HCT116 (cell line): ENCODE results near the gene AK4. TPM values are rescaled to one million over a fixed set of nuclear protein-coding genes. Genes with fewer than 3 reads are reported as not detected.

ENCODE experiments used
- ATAC-seq: fragments of 200-7000 bp; cut with Tn5 transposase; 2 replicates; pipeline ENCODE4 v1.9.1; 2020; ENCODE audit warnings: mild to moderate bottlenecking, moderate library complexity
- BruUV-seq: library from RNA; stranded (reverse); fragments of 400-500 nt; replicated peaks from 2 replicates; lab custom pipeline; 2021; lab: Mats Ljungman, UMichigan
- CTCF ChIA-PET: fragments of 300-600 bp; sonication (Branson Sonifier 250); formaldehyde crosslinking; loops from one replicate; lab custom pipeline; 2021; ENCODE audit warnings: antibody characterized with exemption; lab: Charles Lee
- POLR2A ChIA-PET: fragments of 300-600, 350-600 bp; sonication (Branson Sonifier 250); formaldehyde crosslinking; loops from one replicate; lab custom pipeline; 2021; ENCODE audit warnings: antibody characterized with exemption; lab: Charles Lee
- RAD21 ChIA-PET, 2 experiments: fragments of 300-600 bp; sonication (Branson Sonifier 250); formaldehyde crosslinking; loops; one replicate each; lab custom pipeline; 2023; ENCODE audit warnings: low total read pairs in 2 of 2; ENCODE audit not compliant: uncharacterized antibody in 2 of 2, unreplicated experiment in 2 of 2, low non-redundant PET in 1 of 2; lab: Charles Lee
- DNase-seq: peaks from one replicate; pipeline ENCODE4 v3.0.0-alpha.2; 2010; ENCODE audit warnings: low read depth, low spot score
- H2AFZ ChIP-seq: fragments of 200-600 bp; shearing (Covaris generic), sonication (generic); 2 replicates; pipeline ENCODE4 v1.6.1; 2017; ENCODE audit warnings: low read depth, mixed run types, mixed read lengths, antibody characterized with exemption, low read length; ENCODE audit not compliant: poor library complexity, severe bottlenecking
- H3K27ac ChIP-seq: 2 replicates; pipeline ENCODE4 v1.5.1; 2012; ENCODE audit warnings: low read depth, low read length
- H3K27me3 ChIP-seq: fragments of 200-600 bp; sonication (generic); 2 replicates; pipeline ENCODE4 v1.6.1; 2016; ENCODE audit warnings: mixed run types, low read length, mixed read lengths; ENCODE audit not compliant: insufficient read depth
- H3K36me3 ChIP-seq, 2 experiments: fragments of 200-500 bp in 1 of 2; fragments of 200-600 bp in 1 of 2; sonication (Bioruptor generic) in 1 of 2; sonication (generic) in 1 of 2; 2 replicates each; pipeline versions ENCODE4 v1.5.1 to v1.6.1; 2014 to 2016; ENCODE audit warnings: low read length in 2 of 2, inconsistent platforms in 1 of 2, mixed read lengths in 1 of 2, mixed run types in 1 of 2; ENCODE audit not compliant: insufficient read depth in 2 of 2, control insufficient read depth in 1 of 2
- H3K4me1 ChIP-seq, 2 experiments: fragments of 200-600 bp in 1 of 2; sonication (generic) in 1 of 2; 2 replicates each; pipeline versions ENCODE4 v1.5.1 to v1.6.1; 2012 to 2017; ENCODE audit warnings: low read length in 2 of 2, inconsistent platforms in 1 of 2, mild to moderate bottlenecking in 1 of 2, mixed read lengths in 1 of 2, mixed run types in 1 of 2, moderate library complexity in 1 of 2; ENCODE audit not compliant: insufficient read depth in 2 of 2, control insufficient read depth in 1 of 2
- H3K4me2 ChIP-seq: fragments of 200-600 bp; sonication (generic); 2 replicates; pipeline ENCODE4 v1.6.1; 2017; ENCODE audit warnings: mixed run types, low read length, mixed read lengths
- H3K4me3 ChIP-seq, 2 experiments: fragments of 200-600 bp in 1 of 2; sonication (generic) in 1 of 2; replicated peaks in 1 of 2; 2 replicates each; pipeline ENCODE4 v1.5.1; 2011 to 2016; ENCODE audit warnings: low read length in 2 of 2, control low read depth in 1 of 2, low read depth in 1 of 2, mild to moderate bottlenecking in 1 of 2, mixed read lengths in 1 of 2, mixed run types in 1 of 2
- H3K79me2 ChIP-seq: fragments of 200-600 bp; sonication (generic); 2 replicates; pipeline ENCODE4 v1.6.1; 2017; ENCODE audit warnings: mild to moderate bottlenecking, mixed run types, low read length, moderate library complexity, mixed read lengths; ENCODE audit not compliant: insufficient read depth
- H3K9ac ChIP-seq: fragments of 200-600 bp; sonication (generic); 2 replicates; pipeline ENCODE4 v1.6.1; 2016; ENCODE audit warnings: low read length, mixed read lengths
- H3K9me2 ChIP-seq: fragments of 200-600 bp; sonication (generic), shearing (Covaris generic); 2 replicates; pipeline ENCODE4 v1.6.1; 2017; ENCODE audit warnings: mixed run types, mild to moderate bottlenecking, moderate library complexity; ENCODE audit not compliant: insufficient read depth
- H3K9me3 ChIP-seq, 2 experiments: fragments of 200-500 bp in 1 of 2; fragments of 200-600 bp in 1 of 2; sonication (Bioruptor generic) in 1 of 2; sonication (generic) in 1 of 2; 2 replicates each; pipeline ENCODE4 v1.6.1; 2014 to 2017; ENCODE audit warnings: low read length in 2 of 2, mixed read lengths in 2 of 2, inconsistent platforms in 1 of 2, low read depth in 1 of 2, mild to moderate bottlenecking in 1 of 2, mixed run types in 1 of 2, moderate library complexity in 1 of 2; ENCODE audit not compliant: control insufficient read depth in 1 of 2, insufficient read depth in 1 of 2
- H4K20me1 ChIP-seq: fragments of 200-600 bp; sonication (generic), shearing (Covaris generic); 2 replicates; pipeline ENCODE4 v1.6.1; 2017; ENCODE audit warnings: mixed run types, mild to moderate bottlenecking, moderate library complexity; ENCODE audit not compliant: insufficient read depth
- POLR2A ChIP-seq: IDR thresholded peaks from 2 replicates; pipeline ENCODE4 v1.7.0; 2011; ENCODE audit warnings: borderline replicate concordance; ENCODE audit not compliant: insufficient read depth, insufficient read length; ENCODE audit errors: extremely low read depth
- REST ChIP-seq: IDR thresholded peaks from 2 replicates; pipeline ENCODE4 v1.6.1; 2012; ENCODE audit warnings: low read depth
- SRF ChIP-seq: IDR thresholded peaks from 2 replicates; pipeline ENCODE4 v1.6.1; 2012; ENCODE audit warnings: low read depth
- ZFX ChIP-seq: fragments of 450-650 bp; IDR thresholded peaks from 2 replicates; pipeline ENCODE4 v1.6.1; 2017
- intact Hi-C: fragments of 100-400 bp; cut with micrococcal nuclease; formaldehyde crosslinking; loops from 2 replicates; pipeline ENCODE4 v1.10.0; 2022
- total RNA-seq: library from RNA; stranded (reverse); gene quantifications from one replicate; pipeline ENCODE4 v1.2.1, GENCODE V29; 2021; ENCODE audit not compliant: unreplicated experiment

AK4 gene
- total RNA-seq, 1 experiment from 2014 or later, result 51.5 TPM

- BruUV-seq, result no TSS peak
- ChIA-PET RAD21 (no interaction called here), POLR2A (no interaction called here), CTCF (no interaction called here)
- no peaks in the 10 kb centered on the region for H3K9me3 ChIP-seq
- intact Hi-C loops, result no loop called here
- H3K9me2 ChIP-seq, result no peaks in the 10 kb centered on the region
- no peak overlapping the region for H3K4me2 ChIP-seq
- H4K20me1 ChIP-seq, result no peaks in the 10 kb centered on the region
- no peak overlapping the region for H3K27ac ChIP-seq
- no peak for ATAC-seq
- H3K27me3 ChIP-seq, result no peaks in the 10 kb centered on the region
- H3K4me1 ChIP-seq, result no peaks in the 10 kb centered on the region
- no peak overlapping the region for H3K4me3 ChIP-seq
- H3K9ac ChIP-seq, result no peak overlapping the region
- no peak overlapping the region for H2AFZ ChIP-seq
- no peak for DNase-seq
- H3K79me2 ChIP-seq, result peaks cover 18% of the 10 kb centered on the region; the same call in 1 of the 2 replicates
- TF ChIP-seq REST (no peak), ZFX (no peak), POLR2A (no peak), SRF (no peak)
- H3K36me3 ChIP-seq, result 0 out of 4 replicates have a peak, but pooled peaks cover 0 to 4% of the 10 kb centered on the region in 2 experiments
Measured at GRCh38 chr1:65193129-65193695, 45.2 kb downstream of the AK4 start.
